GM03348 (cell line): Measurements from ENCODE around the gene EAPP.
"Not testable (repeated sequence)": the region's sequence is repeated elsewhere in the genome, so short reads cannot be mapped to it uniquely, and the experiment has no call there.

Experiments
- DNase-seq: peaks from one replicate; pipeline ENCODE4 v3.0.0; 2012; ENCODE audit warnings: low spot score

EAPP gene

DNA sequence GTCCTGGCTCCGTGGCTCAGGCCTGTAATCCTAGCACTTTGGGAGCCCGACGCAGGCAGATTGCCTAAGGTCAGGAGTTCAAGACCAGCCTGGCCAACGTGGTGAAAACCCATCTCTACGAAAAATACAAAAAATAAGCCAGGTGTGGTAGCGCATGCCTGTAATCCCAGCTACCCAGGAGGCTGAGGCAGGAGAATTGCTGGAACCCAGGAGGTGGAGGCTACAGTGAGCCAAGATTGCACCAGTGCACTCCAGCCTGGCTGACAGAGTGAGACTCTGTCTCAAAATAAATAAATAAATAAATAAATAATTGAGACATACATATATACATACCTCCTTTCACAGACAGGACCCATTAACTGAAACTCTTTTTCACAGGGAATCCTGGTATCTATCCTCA, 1.4 kb downstream of the EAPP start:
- DNase-seq = not testable (repeated sequence)

- no peak for DNase-seq
Observed at GRCh38 chr14:34537677-34538009, 1.9 kb downstream of the EAPP start.

- DNase-seq = peak; percentile 17
Observed at GRCh38 chr14:34536951-34537676, 2.4 kb downstream of the EAPP start.

DNA sequence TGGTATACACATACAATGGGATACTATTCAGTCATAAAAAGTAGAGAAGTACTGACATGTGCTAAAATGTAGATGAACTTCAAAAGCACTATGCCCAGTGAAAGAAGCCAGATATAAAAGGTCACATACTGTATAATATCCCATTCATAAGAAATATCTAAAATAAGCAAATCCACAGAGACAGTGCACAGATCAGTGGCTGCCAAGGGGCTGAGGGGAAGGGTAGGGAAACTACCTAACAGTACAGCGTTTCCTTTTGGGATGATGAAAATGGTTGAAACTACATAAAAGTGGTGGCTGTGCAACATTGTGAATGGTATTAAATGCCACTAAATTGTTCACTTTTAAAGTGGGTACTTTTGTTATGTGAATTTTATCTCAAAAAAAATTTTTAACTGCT, 11.9 kb downstream of the EAPP start:
- DNase-seq = no peak

DNA sequence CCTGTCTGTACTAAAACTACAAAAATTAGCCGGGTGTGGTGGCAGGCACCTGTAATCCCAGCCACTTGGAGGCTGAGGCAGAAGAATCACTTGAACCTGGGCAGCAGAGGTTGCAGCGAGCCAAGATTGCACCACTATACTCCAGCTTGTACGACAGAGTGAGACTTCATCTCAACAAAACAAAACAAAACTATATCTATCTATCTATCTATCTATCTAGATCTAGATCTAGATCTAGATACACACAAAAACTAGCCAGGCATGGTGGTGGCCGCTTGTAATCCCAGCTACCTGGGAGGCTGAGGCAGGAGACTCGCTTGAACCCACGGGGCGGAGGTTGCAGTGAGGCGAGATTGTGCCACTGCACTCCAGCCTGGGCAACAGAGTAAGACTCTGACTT, 15.3 kb downstream of the EAPP start:
- not testable (repeated sequence) for DNase-seq

DNA sequence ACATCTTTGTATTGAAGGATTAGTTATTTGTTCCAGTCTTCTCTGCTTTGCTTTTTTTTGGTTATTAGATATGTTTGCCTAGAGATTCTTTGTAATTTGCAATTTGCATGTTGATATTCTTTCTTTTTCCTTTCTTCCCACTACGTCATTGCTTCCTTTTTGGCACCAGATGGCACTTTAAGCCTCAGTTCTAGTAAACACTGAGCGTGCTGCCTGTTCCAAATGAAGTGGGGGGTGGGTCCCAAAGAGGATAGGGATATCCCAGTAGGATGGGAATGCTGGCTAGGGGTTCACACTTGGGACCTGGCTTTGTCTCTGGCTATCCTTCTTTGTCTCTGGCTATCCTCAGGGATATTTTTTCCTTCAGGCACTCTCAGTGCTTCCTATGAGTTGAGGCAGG, 17.0 kb downstream of the EAPP start:
- no peak for DNase-seq

DNA sequence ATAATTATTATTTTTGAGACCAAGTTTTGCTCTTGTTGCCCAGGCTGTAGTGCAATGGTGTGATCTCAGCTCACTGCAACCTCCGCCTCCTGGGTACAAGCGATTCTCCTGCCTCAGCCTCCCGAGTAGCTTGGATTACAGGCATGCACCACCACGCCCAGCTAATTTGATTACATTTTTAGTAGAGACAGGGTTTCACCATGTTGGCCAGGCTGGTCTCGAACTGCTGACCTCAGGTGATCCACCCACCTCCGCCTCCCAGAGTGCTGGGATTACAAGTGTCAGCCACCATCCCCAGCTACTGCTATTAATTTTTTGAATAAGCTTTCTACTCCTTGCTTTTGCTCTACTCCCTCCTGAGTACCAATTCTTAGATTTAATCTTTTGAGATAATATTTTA, 18.4 kb downstream of the EAPP start:
- DNase-seq = not testable (repeated sequence)

DNA sequence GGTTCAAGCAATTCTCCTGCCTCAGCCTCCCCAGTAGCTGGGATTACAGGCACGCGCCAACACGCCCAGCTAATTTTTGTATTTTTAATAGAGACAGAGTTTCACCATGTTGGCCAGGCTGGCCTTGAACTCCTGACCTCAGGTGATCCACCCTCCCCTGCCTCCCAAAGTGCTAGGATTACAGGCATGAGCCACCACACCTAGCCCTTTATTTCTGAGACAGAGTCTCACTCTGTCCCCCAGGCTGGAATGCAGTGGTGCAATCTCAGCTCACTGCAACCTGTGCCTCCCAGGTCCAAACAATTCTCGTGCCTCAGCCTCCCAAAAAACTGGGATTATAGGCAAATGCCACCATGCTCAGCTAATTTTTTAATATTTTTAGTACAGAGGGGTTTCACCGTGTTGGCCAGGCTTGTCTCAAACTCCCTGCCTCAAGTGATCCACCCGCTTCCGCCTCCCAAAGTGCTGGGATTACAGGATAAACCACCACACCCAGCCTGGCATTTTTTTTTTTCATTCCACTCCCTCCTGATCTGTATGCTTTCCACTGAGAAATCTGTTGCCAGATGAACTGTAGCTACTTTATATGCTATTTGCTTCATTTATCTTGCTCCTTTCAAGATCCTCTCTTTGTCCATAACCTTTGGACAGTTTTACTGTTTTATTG, 19.1 kb downstream of the EAPP start:
- not testable (repeated sequence) for DNase-seq

GRCh38 chr14:34507884-34508283, 31.6 kb downstream of the EAPP start:
- no peak for DNase-seq

- DNase-seq = no peak
Observed at GRCh38 chr14:34507459-34507858, 32.0 kb downstream of the EAPP start.

- DNase-seq = not testable (repeated sequence)
Observed at GRCh38 chr14:34505124-34505491, 34.4 kb downstream of the EAPP start.

DNA sequence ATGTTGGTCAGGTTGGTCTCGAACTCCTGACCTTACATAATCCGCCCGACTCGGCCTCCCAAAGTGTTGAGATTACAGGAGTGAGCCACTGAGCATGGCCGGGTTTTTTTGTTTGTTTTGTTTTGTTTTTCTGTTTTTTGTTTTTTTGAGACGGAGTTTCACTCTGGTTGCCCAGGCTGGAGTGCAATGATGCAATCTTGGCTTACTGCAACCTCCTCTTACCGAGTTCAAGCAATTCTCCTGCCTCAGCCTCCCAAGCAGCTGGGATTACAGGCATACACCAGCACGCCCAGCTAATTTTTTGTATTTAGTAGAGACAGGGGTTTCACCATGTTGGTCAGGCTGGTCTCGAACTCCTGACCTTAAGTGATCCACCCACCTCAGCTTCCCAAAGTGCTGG, 35.5 kb downstream of the EAPP start:
- DNase-seq = not testable (repeated sequence)

DNA sequence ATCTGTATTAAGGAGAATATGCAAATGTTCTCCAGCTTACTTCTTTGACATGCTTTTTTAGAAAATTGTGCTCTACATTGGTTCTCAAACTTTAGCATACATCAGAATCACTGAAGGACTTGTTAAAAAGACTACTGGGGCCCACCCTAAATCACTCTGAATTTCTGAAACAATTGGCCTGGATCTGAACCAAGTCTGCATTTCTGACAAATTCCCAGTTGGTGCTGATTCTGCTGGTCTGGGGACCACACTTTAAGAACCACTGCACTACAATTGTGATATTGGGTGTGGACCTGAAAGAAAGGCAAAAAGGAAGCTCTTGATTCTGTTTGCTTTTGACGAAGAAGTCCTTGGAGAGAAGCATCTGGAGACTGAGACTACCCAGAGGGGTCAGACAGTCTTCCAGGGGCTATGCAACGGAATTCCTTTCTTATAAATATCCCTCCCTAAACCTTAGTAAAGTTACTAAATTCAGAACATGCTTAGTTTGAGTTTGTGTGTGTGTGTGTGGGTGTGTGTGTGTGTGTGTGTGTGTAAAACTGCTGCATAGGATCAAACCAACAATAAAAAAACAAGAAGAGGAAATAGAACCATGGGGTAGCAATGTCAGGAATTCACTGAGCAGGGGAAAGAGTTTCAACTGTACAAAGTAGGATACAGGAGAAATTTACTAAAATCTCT, 36.8 kb downstream of the EAPP start:
- no peak for DNase-seq

DNA sequence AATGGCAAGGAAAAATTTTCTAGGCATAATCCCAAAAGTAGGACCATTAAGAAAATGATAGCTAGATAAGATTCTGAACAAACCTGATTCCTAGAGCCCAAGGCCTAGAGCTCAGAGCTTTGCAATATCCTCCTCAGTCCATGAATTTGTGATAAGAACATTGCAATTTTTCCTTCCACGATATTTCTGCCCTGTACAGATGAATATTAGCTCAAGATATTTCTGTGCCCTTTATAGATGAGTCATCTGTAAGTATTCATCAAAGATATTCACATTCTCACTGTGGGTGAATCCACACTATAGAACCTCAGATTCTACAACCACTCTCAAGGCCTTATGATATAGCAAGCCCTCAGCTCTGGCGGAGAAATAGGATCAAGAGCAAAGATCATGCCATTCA, 37.5 kb downstream of the EAPP start:
- DNase-seq = no peak

- no peak for DNase-seq
Observed at GRCh38 chr14:34501004-34501580, 38.4 kb downstream of the EAPP start.

DNA sequence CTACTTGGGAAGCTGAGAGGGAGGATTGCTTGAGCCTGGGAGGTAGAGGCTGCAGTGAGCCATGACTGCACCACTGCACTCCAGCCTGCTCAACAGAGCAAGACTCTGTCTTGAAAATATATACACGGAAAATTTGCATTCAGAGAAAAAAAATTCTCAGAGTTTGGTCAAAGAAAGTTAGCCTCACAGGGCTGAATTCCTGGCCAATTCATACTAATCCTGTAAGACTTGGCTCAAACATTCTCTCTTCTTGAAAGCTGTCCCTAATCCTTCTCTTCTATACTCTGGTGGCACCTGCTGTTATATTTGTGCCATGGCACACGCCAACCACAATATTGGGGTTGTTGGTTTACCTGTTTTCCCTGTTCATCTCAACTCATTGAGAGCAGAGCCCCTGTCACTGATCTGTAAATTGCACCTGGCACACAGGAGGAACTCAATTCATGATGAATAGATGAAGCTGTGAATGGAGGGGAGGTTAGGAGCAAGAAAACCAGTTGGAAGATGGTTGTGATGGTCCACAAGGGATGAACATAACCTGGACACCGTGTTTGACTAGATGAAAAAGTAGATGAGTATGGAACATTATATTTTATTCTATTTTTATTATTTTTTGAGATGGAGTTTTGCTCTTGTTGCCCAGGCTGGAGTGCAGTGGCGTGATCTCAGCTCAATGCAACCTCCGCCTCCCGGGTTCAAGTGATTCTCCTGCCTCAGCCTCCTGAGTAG, 40.7 kb downstream of the EAPP start:
- DNase-seq = no peak

GRCh38 chr14:34496679-34497513, 42.6 kb downstream of the EAPP start:
- peak; percentile 90 for DNase-seq

DNA sequence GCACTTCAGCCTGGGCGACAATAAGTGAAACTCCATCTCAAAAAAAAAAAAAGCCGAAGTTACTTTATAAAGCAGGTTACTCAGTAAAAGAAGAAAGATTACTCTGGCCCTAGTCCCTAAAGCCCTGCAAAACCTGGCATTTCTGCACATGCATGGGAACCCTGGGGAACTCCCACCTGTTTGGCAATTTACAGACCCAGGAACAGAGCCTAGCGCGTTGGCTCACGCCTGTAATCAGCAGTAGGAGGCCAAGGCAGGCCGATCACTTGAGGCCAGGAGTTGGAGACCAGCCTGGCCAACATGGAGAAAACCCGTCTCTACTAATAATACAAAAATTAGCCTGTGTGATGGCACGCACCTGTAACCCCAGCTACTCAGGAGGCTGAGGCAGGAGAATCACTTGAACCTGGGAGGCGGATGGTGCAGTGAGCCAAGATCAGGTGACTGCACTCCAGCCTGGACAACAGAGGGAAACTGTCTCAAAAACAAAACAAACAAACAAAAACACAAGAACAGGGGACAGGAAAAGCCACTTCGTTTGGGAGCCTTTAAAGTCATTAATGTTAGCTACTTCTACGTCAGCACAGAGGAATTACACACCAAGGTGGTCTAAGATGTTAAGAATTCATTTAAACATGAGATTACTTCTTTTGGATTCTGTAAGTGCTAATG, 43.4 kb downstream of the EAPP start:
- no peak for DNase-seq

DNA sequence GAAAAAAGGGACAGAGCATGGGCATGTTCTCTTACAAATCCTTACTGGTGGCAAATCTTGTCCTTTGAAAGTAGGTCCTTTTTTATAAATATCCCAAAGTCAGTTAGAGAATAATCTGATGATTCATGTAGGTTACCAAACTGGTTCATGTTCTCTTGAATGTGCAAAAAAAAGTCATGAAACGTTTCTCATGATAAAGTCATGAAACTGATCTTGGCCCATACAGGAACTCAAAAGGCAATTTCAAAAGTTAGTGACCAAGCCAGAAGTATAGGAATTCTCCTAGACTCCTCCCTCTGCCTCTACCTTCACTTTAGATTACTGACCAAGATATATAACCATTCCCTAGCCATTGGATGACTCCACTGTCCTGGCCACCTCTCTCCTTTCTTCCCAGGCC, 50.2 kb downstream of the EAPP start:
- no peak for DNase-seq

GRCh38 chr14:34488528-34488927, 51.0 kb downstream of the EAPP start:
- no peak for DNase-seq

GRCh38 chr14:34484726-34485125, 54.8 kb downstream of the EAPP start:
- DNase-seq = no peak
